Measurements from ENCODE around the gene ACOT13.
"Not testable (repeated sequence)": the region's sequence is repeated elsewhere in the genome, so short reads cannot be mapped to it uniquely, and the experiment has no call there.

Gene ACOT13

DNA sequence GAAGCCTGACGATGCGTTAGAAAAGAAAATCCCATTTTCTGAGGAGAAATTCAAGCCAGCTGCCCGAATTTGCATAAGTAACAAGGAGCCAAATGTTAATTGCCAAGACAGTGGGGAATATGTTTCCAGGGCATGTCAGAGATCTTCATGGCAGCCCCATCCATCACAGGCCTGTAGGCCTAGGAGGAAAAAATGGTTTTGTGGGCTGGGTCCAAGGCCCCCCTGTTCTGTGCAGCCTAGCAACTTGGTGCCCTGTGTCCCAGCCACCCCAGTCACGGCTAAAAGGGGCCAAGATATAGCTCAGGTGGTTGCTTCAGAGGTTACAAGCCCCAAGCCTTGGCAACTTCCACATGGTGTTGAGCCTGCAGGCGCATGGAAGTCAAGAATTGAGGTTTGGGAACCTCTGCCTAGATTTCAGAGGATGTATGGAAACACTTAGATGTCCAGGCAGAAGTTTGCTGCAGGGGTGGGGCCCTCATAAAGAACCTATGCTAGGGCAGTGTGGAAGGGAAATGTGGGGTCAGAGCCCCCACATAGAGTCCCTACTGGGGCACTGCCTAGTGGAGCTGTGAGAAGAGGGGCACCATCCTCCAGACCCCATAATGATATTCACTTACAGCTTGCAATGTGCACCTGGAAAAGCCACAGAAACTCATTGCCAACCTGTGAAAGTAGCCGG lies 64.7 kb downstream of the ACOT13 start:
- DNase-seq: not testable (repeated sequence)

DNA sequence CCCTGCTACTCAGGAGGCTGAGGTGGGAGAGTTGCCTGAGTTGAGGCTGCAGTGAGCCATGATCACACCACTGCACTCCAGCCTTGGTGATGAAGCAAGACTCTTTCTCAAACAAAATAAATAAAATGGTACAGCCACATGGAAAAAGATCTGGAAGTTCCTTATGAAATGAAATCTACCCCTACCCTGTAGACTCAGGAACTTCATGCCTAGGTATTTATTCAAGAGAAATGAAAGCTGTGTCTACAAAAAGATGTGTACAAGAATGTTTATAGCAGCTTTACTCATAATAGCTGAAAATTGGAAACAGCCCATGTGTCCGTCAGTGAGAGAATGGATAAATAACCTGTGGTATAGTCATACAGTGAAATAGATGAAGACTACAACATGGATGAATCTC lies 67.3 kb downstream of the ACOT13 start:
- no peak for DNase-seq

DNA sequence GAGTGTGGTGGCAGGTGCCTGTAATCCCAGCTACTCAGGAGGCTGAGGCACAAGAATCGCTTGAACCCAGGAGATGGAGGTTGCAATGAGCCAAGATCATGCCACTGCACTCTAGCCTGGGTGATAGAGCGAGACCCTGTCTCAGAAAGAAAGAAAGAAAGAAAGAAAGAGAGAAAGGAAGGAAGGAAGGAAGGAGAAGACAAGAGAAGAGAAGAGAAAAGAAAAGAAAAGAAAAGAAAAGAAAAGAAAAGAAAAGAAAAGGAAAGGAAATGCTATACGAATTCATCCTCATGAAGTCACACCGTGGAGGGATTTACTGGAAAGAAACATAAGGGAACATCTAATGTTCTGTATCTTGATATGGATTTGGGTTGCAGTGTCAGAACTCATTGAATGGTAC lies 67.8 kb downstream of the ACOT13 start:
- DNase-seq: not testable (repeated sequence)

DNA sequence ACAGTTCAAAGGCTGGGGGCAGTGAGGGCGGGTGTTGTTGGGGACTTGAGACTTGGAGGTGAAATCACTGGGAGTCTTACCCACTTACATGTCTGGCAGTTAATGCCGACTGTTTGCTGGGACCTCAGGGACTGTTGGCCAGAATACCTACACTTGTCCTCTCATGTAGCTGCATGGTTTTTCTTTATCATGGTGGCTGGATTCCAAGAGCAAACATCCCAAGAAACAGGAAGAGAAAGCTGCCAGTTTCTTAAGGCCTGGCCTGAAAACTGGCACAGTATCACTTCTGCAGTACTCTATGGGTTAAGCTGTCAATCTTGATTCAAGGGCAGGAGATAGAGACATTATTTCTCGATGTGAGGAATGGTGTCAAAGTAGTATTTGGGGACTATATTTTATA lies 71.9 kb downstream of the ACOT13 start:
- no peak for DNase-seq

- no peak for DNase-seq
These were observed 74.0 kb downstream of the ACOT13 start for GRCh38 chr6:24740861-24741260.

- no peak for DNase-seq
These were observed 75.4 kb downstream of the ACOT13 start for GRCh38 chr6:24742216-24742738.

DNA sequence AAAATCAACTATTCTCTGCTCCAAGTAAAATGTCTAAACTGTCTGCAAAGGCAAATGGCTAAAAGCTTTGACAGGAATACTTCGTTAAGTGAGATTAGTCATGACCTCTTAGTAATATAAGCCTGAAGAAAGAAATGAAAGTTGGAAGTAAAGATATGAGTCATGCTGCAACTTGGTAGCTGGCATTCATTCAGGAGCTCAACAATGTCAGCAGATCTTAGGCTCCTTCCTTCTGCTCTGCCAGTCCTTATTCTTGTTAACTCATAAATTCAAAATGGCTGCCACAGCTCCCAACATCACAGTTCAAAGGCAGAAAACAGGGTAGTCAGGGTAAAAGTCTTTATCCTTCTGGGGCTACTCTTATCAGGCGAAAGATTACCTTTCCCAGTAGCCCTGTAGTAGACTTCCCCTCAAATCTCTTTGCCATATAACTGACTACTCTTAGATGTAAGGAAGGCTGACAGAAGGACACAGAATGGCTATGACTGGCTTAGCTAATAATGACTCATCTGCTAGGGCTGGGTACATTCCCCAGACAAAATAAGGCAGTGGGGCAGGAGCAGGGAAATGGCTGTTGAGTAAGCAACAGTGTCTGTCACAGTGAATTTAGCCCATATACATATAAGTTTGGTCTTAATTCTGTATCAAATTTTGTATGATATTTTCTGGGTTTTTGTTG lies 76.5 kb downstream of the ACOT13 start:
- DNase-seq: peak in 1 of 5 donors; percentile 83

DNA sequence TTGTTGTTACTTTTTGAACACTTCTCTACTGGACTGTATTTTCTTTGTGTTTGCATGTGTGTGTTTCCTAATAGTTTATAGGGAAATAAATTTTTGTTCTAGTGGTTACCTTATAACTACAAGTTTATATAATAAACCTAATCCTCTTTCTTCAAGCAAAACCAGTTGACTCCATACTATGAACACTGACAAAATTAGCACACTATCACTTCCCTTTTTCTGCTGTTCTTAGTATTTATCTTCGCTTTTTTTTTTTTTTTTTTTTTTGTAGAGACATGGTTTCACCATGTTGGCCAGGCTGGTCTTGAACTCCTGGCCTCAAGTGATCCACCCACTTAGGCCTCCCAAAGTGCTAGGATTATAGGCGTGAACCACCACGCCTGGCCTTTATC lies 77.1 kb downstream of the ACOT13 start:
- DNase-seq: no peak

DNA sequence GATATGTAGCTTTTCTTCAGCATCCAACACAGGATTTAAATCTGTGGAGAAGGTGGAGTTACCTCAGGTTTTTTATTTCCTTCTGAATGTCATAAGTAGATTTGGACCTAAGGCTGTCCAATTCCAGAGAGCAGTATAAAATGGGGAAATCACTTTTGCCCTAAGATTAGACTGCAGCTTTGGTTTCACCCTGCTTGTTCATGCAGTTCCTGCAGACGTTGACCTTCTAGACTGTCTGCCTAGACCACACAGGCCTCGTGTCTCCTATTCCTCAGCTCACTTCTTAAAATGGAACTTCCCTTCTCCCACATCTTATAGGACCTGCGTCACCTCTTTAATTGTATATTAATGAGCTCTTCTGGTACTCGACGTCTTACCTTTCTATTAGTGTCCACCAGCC lies 78.0 kb downstream of the ACOT13 start:
- DNase-seq: no peak

GRCh38 chr6:24749297-24749696 lies 82.4 kb downstream of the ACOT13 start:
- DNase-seq: no peak

GRCh38 chr6:24750878-24751277 lies 84.0 kb downstream of the ACOT13 start:
- DNase-seq: not testable (repeated sequence)

DNA sequence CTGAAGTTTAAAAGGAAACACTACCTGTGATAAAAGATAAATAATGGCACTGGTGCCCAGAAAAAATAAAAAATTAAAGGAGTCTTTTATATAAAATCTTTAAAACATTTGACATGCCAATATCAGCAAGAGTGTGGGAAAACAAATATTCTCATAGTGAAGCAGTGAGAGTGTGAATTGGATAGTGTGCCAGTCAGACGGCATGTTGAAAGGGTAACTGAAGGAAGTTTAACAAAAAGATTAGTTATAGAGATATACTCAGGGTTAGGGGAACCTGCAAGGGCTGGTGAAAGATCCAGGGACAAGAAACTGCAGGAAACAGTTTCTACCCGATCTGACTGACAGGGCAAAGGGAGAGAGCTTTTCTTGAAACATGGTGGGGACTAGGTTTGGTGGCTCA lies 85.6 kb downstream of the ACOT13 start:
- no peak for DNase-seq

GRCh38 chr6:24752917-24753492 lies 86.1 kb downstream of the ACOT13 start:
- DNase-seq: no peak

- DNase-seq: no peak
These were observed 86.7 kb downstream of the ACOT13 start for GRCh38 chr6:24753545-24753944.

DNA sequence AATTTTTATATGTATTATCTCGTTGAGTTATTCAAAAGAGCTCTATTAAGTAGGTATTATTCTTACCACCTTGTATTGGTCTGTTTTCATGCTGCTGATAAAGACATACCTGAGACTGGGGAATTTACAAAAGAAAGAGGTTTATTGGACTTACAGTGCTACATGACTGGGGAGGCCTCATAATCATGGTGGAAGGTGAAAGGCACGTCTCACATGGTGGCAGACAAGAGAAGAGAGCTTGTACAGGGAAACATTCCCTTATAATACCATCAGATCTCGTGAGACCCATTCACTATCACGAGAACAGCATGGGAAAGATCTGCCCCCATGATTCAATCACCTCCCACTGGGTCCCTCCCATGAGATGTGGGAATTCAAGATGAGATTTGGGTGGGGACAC lies 87.5 kb downstream of the ACOT13 start:
- not testable (repeated sequence) for DNase-seq

Data from T-helper 1 cell (primary cell).